NK-92 (cell line): ENCODE measurements around the gene FBN1.

Source experiments
- DNase-seq: peaks from one replicate; lab custom pipeline; 2025; ENCODE audit not compliant: unreplicated experiment; lab: John Stamatoyannopoulos, UW

Gene FBN1

GRCh38 chr15:48381861-48382260 lies 263.6 kb downstream of the FBN1 start:
- DNase-seq, result no peak

- no peak for DNase-seq
Measured at GRCh38 chr15:48380198-48380597, 265.3 kb downstream of the FBN1 start.

GRCh38 chr15:48375767-48376166 lies 269.7 kb downstream of the FBN1 start:
- no peak for DNase-seq

- DNase-seq, result no peak
Measured at GRCh38 chr15:48374472-48374871, 271.0 kb downstream of the FBN1 start.

GRCh38 chr15:48373821-48374451 lies 271.6 kb downstream of the FBN1 start:
- DNase-seq, result no peak

- no peak for DNase-seq
Measured at GRCh38 chr15:48371961-48372360, 273.5 kb downstream of the FBN1 start.

- no peak for DNase-seq
Measured at GRCh38 chr15:48371550-48371949, 274.0 kb downstream of the FBN1 start.

GRCh38 chr15:48370460-48370859 lies 275.0 kb downstream of the FBN1 start:
- no peak for DNase-seq

- no peak for DNase-seq
Measured at GRCh38 chr15:48367483-48367882, 278.0 kb downstream of the FBN1 start.

- no peak for DNase-seq
Measured at GRCh38 chr15:48366584-48367312, 278.8 kb downstream of the FBN1 start.

- no peak for DNase-seq
Measured at GRCh38 chr15:48365575-48365974, 279.9 kb downstream of the FBN1 start.

- DNase-seq, result no peak
Measured at GRCh38 chr15:48363474-48363873, 282.0 kb downstream of the FBN1 start.

GRCh38 chr15:48361685-48362084 lies 283.8 kb downstream of the FBN1 start:
- DNase-seq, result no peak

- no peak for DNase-seq
Measured at GRCh38 chr15:48360841-48361240, 284.7 kb downstream of the FBN1 start.
